ENCODE measurements around the gene POLR2C. TPM values are rescaled to one million over a fixed set of nuclear protein-coding genes. Genes with fewer than 3 reads are reported as not detected.

The POLR2C gene
- total RNA-seq, 1 experiment from 2014 or later = 85.6 TPM

DNA sequence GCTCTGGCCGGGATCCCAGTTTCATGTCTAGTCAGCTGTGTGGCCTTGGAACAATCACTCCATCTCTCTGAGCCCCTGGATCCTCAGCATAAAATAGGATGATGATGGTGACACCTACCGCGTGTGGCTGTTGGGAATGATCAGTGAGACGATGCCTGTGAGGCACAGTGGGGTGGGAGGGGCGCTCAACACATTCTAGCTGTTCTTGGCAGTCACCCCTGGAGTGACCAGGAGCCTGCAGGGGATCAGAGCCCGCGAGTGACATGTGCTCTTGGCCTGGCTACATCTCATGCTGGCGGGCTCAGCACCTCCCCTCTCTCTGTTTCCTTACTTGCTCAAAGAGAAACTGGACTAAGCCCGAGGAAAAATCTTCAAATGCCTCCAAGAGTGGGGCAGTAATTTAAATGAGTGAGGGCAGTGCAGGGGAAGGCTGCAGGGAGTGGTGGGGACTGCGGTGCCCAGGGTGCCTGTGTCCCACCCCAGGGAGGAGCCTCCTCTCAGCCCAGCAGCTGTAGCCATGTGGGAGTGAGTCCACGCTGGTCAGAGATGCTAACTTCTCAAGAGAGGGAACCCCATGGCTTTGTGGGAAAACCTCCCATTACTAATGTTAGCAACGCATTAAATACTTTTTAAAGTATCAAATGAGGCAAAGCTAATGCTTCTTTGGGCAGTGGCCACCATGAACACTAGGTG, 46.9 kb downstream of the POLR2C start:
- DNase-seq = no peak
- Histone ChIP-seq H3K4ac (ENCODE audit: low read depth, low read length) (no peak overlapping the region), H3T11ph (ENCODE audit: low read length) (no peak overlapping the region), H3K79me1 (ENCODE audit: insufficient read depth, low read depth, low read length, poor library complexity, severe bottlenecking) (no peaks in the 10 kb centered on the region), H3K27me3 (ENCODE audit: insufficient read depth, low read length) (no peaks in the 10 kb centered on the region), H2BK5ac (ENCODE audit: insufficient read length, low read length) (no peak overlapping the region), H4K91ac (ENCODE audit: insufficient read length, low read depth, low read length) (no peak overlapping the region), H3K9ac (ENCODE audit: extremely low read depth, insufficient read length, low read length) (no peak overlapping the region), H3K4me2 (ENCODE audit: insufficient read depth, insufficient read length, low read length) (no peak overlapping the region), H3K56ac (ENCODE audit: insufficient read length, low read depth, low read length) (no peak overlapping the region), H3K18ac (ENCODE audit: insufficient read length, low read depth, low read length) (no peak overlapping the region), H4K20me1 (ENCODE audit: control insufficient read depth, insufficient read depth, insufficient read length) (no peaks in the 10 kb centered on the region), H3K27ac (ENCODE audit: insufficient read length, low read depth, low read length) (no peak overlapping the region), H2AK5ac (ENCODE audit: insufficient read length, low read length) (no peak overlapping the region), H4K5ac (ENCODE audit: insufficient read length, low read depth, low read length) (no peak overlapping the region), H4K8ac (replicated peaks; ENCODE audit: insufficient read length, low read depth, low read length) (no peak overlapping the region), H3K23me2 (ENCODE audit: insufficient read length, low read depth, low read length, poor library complexity, severe bottlenecking) (no peaks in the 10 kb centered on the region), H2BK12ac (ENCODE audit: insufficient read length, low read depth, low read length) (no peak overlapping the region), H3K4me1 (ENCODE audit: insufficient read depth, low read length) (no peaks in the 10 kb centered on the region), H3K79me2 (ENCODE audit: insufficient read depth, low read length) (no peaks in the 10 kb centered on the region), H2BK20ac (ENCODE audit: low read depth, low read length, poor library complexity, severe bottlenecking) (no peak overlapping the region), H2BK120ac (ENCODE audit: low read depth, low read length, poor library complexity, severe bottlenecking) (no peak overlapping the region), H3K9me3 (ENCODE audit: control insufficient read depth, low read depth, low read length) (no peaks in the 10 kb centered on the region), H3K14ac (ENCODE audit: insufficient read depth, low read length) (no peak overlapping the region), H3K23ac (ENCODE audit: insufficient read length, low read depth, low read length) (no peak overlapping the region), H2AFZ (ENCODE audit: low read length) (no peak overlapping the region), H2BK15ac (ENCODE audit: low read depth, low read length) (no peak overlapping the region)
- no CpG with 5 or more reads among the region's 12 CpGs for WGBS (ENCODE audit: extremely low coverage, insufficient read length, low lambda C conversion rate)
- Mint-ChIP-seq H3K27me3 (ENCODE audit: low read depth) (peaks cover 6% of the 10 kb centered on the region), H3K27ac (no peak overlapping the region; a peak in 1 of 7 replicates), H3K4me1 (peaks cover 8 to 18% of the 10 kb centered on the region in 2 experiments), H3K9me3 (no peaks in the 10 kb centered on the region), H3K4me3 (no peak overlapping the region), H3K36me3 (ENCODE audit: insufficient read depth in 1 of 3, low read depth in 3 of 3) (peaks cover 0 to 2% (median 0%) of the 10 kb centered on the region in 3 experiments; a peak in 1 of 7 replicates)
- TF ChIP-seq, protein P1, sequence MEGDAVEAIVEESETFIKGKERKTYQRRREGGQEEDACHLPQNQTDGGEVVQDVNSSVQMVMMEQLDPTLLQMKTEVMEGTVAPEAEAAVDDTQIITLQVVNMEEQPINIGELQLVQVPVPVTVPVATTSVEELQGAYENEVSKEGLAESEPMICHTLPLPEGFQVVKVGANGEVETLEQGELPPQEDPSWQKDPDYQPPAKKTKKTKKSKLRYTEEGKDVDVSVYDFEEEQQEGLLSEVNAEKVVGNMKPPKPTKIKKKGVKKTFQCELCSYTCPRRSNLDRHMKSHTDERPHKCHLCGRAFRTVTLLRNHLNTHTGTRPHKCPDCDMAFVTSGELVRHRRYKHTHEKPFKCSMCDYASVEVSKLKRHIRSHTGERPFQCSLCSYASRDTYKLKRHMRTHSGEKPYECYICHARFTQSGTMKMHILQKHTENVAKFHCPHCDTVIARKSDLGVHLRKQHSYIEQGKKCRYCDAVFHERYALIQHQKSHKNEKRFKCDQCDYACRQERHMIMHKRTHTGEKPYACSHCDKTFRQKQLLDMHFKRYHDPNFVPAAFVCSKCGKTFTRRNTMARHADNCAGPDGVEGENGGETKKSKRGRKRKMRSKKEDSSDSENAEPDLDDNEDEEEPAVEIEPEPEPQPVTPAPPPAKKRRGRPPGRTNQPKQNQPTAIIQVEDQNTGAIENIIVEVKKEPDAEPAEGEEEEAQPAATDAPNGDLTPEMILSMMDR (conservative IDR thresholded peaks at IDR 0.05) = no peak

Data from H9 (cell line).